Camera-type eye (tissue), 1 donor: ENCODE results near the gene CATSPERB. TPM values are rescaled to one million over a fixed set of nuclear protein-coding genes. Genes with fewer than 3 reads are reported as not detected.

Experiments used
- total RNA-seq: library from RNA; depleted of rRNA; stranded (reverse); fragments of >200 nt; gene quantifications from one replicate; pipeline ENCODE4 v1.2.3, GENCODE V29; 2014

The CATSPERB gene
- total RNA-seq = 0.55 TPM

DNA sequence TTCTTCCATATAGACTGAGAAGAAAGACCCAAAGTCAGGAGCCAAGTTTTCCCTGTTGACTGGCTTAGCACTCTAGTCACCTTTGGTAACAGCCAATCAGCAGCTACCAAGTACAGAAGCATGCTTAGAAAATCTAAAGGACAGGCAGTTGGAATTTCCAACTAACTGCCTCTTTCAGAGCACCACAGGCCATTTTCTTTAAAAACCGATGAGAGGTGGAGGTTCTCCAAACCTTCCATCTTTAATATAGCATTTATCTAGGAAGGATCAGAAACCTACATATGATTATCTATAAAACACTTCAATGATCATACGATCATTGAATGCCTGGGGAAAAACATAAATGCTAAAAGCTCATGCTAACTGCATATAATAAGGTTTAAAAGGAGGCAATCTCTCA lies at the start of gene CATSPERB:
TSS of gene CATSPERB (minus strand) at position 101 of the 400 bp plus-strand sequence. CDS start 2,607 bp downstream, outside the sequence.

Other genes starting within 250 kb of the CATSPERB start
- gene PPP4R3A, start 221.8 kb downstream of the CATSPERB start, total RNA-seq = 142 TPM
- gene TC2N, start 135.4 kb upstream of the CATSPERB start, total RNA-seq = 12.0 TPM
- 69.1 TPM for gene FBLN5, start 215.6 kb upstream of the CATSPERB start, total RNA-seq